ENCODE measurements around the gene HOXB4. TPM values are rescaled to one million over a fixed set of nuclear protein-coding genes. Genes with fewer than 3 reads are reported as not detected.

HOXB4 gene
- total RNA-seq, 2 experiments from 2014 or later: 7.8 TPM

DNA sequence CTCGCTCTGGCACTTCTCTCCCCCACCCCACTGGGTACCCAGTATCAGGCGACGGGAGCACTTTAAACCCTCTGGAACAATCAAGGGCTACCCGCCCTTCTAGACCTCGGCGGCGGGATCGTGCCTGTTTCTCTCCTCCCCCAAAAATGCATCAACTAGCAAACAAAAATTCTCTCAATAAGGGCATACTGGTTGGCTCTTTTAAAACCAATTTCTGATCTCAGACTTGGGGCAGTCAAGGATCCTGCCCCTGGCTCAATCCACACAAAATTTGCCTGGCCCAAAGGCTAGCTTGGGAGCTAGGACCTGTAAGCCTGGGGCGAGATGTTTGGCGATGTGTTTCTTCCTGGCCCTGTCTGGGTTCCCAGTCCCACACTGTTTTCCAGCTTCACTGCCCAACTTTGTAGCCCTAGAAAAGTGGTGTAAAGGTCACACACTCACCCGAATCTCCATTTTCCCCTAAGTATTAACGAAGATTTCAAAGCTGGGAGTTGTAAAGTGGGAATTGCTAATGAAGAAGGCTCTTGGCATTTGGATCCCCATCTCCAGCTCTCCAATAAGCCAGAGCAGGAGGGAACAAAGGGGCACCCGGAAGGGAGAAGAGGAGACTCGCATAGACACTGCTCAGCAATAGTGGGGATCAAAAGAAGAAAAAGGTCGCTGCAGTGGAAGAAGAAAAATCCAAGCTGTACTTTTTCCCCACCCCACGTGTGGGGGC is 18.9 kb downstream of the HOXB4 start:
- ATAC-seq (no peak), DNase-seq (no peak)
- no peak overlapping the region for H3K27ac Mint-ChIP-seq
- CTCF ChIA-PET: interaction anchor here (0.9 kb wide), 1 partner anchor 66 kb away, joined by 3 read pairs; no protein-coding TSS in a partner anchor
- peaks cover 1% of the 10 kb centered on the region for H3K36me3 Mint-ChIP-seq
- H3K27me3 Mint-ChIP-seq: peaks cover 8% of the 10 kb centered on the region
- no peaks in the 10 kb centered on the region for H3K9me3 Mint-ChIP-seq (ENCODE audit: low read depth)
- H3K4me1 Mint-ChIP-seq: peaks cover 16% of the 10 kb centered on the region
- H3K4me3 Mint-ChIP-seq: no peak overlapping the region

- CTCF ChIA-PET: interaction anchor here (0.9 kb wide), 1 partner anchor 66 kb away, joined by 3 read pairs; no protein-coding TSS in a partner anchor
- Mint-ChIP-seq H3K27ac (no peak overlapping the region), H3K36me3 (peaks cover 1% of the 10 kb centered on the region), H3K27me3 (peaks cover 8% of the 10 kb centered on the region), H3K9me3 (ENCODE audit: low read depth) (no peaks in the 10 kb centered on the region), H3K4me1 (peaks cover 16% of the 10 kb centered on the region), H3K4me3 (no peak overlapping the region)
- no peak for DNase-seq
- no peak for ATAC-seq
Measured at GRCh38 chr17:48558831-48559121, 19.4 kb downstream of the HOXB4 start.

- peaks cover 1% of the 10 kb centered on the region for H3K36me3 Mint-ChIP-seq
- DNase-seq (no peak), ATAC-seq (no peak)
- H3K27me3 Mint-ChIP-seq: peaks cover 8% of the 10 kb centered on the region
- no peak overlapping the region for H3K4me3 Mint-ChIP-seq
- CTCF ChIA-PET: interaction anchor here (1.0 to 1.6 kb wide), 3 partner anchors 9 to 222 kb away, joined by 3 to 4 read pairs (median 3); no protein-coding TSS in a partner anchor
- no peaks in the 10 kb centered on the region for H3K9me3 Mint-ChIP-seq (ENCODE audit: low read depth)
- H3K4me1 Mint-ChIP-seq: peaks cover 16% of the 10 kb centered on the region
- H3K27ac Mint-ChIP-seq: no peak overlapping the region
Measured at GRCh38 chr17:48558057-48558830, 19.9 kb downstream of the HOXB4 start.

- Mint-ChIP-seq H3K36me3 (peaks cover 1% of the 10 kb centered on the region), H3K4me3 (no peak overlapping the region)
- CTCF ChIA-PET: interaction anchor here (0.7 to 1.6 kb wide), 4 partner anchors 8 to 205 kb away, joined by 3 to 4 read pairs (median 4); no protein-coding TSS in a partner anchor
Measured at GRCh38 chr17:48556576-48557401, 21.4 kb downstream of the HOXB4 start.

GRCh38 chr17:48556229-48556575 is 21.9 kb downstream of the HOXB4 start:
- H3K9me3 Mint-ChIP-seq (ENCODE audit: low read depth): no peaks in the 10 kb centered on the region
- CTCF ChIA-PET: interaction anchor here (0.7 to 1.0 kb wide), 2 partner anchors 9 to 230 kb away, joined by 3 to 4 read pairs; no protein-coding TSS in a partner anchor
- DNase-seq (no peak), ATAC-seq (no peak)
- H3K4me3 Mint-ChIP-seq: no peak overlapping the region
- peaks cover 8% of the 10 kb centered on the region for H3K27me3 Mint-ChIP-seq
- H3K27ac Mint-ChIP-seq: no peak overlapping the region
- H3K4me1 Mint-ChIP-seq: peaks cover 4% of the 10 kb centered on the region
- peaks cover 1% of the 10 kb centered on the region for H3K36me3 Mint-ChIP-seq

More at GRCh38 chr17:48556576-48557401, 21.4 kb downstream of the HOXB4 start:
- Mint-ChIP-seq H3K27me3 (peaks cover 8% of the 10 kb centered on the region), H3K4me1 (peaks cover 10% of the 10 kb centered on the region), H3K27ac (no peak overlapping the region), H3K9me3 (ENCODE audit: low read depth) (no peaks in the 10 kb centered on the region)
- DNase-seq: no peak
- no peak for ATAC-seq

- H3K36me3 Mint-ChIP-seq: peaks cover 3% of the 10 kb centered on the region
- CTCF ChIA-PET: interaction anchor here (0.7 to 1.0 kb wide), 2 partner anchors 9 to 229 kb away, joined by 3 to 4 read pairs; no protein-coding TSS in a partner anchor
- ATAC-seq (peak; percentile 49), DNase-seq (no peak)
- no peaks in the 10 kb centered on the region for H3K9me3 Mint-ChIP-seq (ENCODE audit: low read depth)
- peaks cover 8% of the 10 kb centered on the region for H3K27me3 Mint-ChIP-seq
- H3K27ac Mint-ChIP-seq: no peak overlapping the region
- H3K4me1 Mint-ChIP-seq: peaks cover 2% of the 10 kb centered on the region
- H3K4me3 Mint-ChIP-seq: peak overlapping the region; percentile 39
Measured at GRCh38 chr17:48555258-48556228, 22.6 kb downstream of the HOXB4 start.

DNA sequence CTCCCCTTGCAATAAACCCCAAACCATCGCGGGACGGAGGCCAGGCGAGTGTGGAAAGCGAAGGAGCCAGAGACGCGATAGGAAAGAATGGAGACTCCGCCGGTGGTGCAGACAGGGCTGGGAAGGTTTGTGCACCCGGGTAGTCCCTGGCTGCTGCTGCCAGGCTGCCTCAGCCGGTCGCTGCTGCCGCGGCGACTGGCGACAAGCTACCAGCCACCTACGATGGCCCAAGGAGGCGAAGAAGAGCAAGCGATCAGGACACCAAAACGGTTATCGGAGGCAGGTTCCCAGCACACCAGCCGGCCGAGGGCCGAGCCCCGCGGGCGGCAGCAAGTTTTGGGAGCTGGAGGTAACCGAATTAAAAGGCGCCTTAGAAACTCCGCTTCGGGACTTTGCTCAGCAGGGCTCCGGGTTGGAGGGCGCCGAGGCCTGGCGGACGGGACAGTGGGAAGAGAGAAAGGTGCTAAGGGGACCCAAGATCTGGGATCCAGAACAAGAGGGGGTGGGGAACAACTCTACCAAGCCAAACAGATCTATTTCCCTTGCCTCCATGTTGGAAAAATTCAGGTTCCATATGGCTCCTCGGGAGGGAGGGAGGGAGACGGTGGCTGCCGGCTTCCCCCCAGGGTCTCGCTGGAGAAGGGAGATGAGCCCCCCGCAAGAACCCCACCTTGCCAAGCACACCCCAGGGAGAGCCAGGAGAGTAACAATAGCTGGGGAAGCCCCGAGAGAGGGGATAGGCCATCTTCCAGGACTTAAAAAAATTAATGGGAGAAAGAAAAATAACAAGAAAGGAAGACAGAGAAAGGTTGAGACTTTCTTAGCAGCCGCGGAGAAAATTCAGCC is 23.5 kb downstream of the HOXB4 start:
- Mint-ChIP-seq H3K4me3 (no peak overlapping the region), H3K4me1 (peaks cover 2% of the 10 kb centered on the region), H3K27ac (no peak overlapping the region), H3K36me3 (peaks cover 8% of the 10 kb centered on the region), H3K27me3 (peaks cover 8% of the 10 kb centered on the region), H3K9me3 (ENCODE audit: low read depth) (no peaks in the 10 kb centered on the region)
- ATAC-seq (no peak), DNase-seq (no peak)
- CTCF ChIA-PET: no interaction called here

- H3K36me3 Mint-ChIP-seq: peaks cover 9% of the 10 kb centered on the region
- H3K27me3 Mint-ChIP-seq: peaks cover 8% of the 10 kb centered on the region
- H3K4me1 Mint-ChIP-seq: peaks cover 2% of the 10 kb centered on the region
- no peak for ATAC-seq
- DNase-seq: no peak
- CTCF ChIA-PET: no interaction called here
- no peak overlapping the region for H3K4me3 Mint-ChIP-seq
- H3K27ac Mint-ChIP-seq: no peak overlapping the region
- no peaks in the 10 kb centered on the region for H3K9me3 Mint-ChIP-seq (ENCODE audit: low read depth)
Measured at GRCh38 chr17:48553826-48554225, 24.3 kb downstream of the HOXB4 start.

GRCh38 chr17:48553190-48553547 is 25.0 kb downstream of the HOXB4 start:
- Mint-ChIP-seq H3K27ac (no peak overlapping the region), H3K27me3 (peaks cover 8% of the 10 kb centered on the region), H3K4me3 (no peak overlapping the region), H3K9me3 (ENCODE audit: low read depth) (no peaks in the 10 kb centered on the region), H3K4me1 (peaks cover 7% of the 10 kb centered on the region), H3K36me3 (peaks cover 9% of the 10 kb centered on the region)
- no peak for ATAC-seq
- CTCF ChIA-PET: no interaction called here
- no peak for DNase-seq

DNA sequence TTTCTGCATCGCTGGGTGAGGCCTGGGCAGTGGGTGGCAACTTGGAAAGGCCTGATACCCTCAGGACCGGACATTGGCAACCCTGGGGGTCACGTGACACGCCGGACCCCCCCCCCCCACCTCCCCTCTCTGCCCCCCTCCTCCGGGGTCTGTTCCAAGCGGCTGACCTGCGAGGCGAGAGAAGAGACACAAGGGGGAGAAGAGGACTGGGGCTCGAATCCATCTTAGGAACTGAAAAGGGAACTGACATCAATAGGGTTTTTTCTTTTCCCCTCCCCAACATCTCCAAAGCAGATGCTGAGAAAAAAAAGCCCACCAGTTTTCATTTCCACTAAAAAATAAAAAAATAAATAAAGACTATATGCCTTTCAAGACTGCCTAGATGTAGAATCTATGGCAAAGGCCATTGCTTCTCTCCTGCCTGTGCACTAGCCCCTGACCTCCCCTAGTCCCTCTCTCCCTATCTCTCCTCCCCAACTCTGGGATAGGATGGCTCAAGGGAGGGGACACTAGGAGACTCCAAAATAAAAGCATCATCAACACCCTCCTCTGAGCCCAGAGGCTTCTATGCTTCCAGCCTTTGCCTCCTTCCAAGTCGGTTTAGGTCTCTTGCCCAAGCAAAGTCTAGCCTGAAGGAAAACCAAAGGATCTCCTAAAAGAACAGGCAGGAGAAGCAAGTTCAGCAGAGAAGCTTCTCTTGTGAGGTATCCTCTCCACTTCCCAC is 25.5 kb downstream of the HOXB4 start:
- H3K4me1 Mint-ChIP-seq: peaks cover 12% of the 10 kb centered on the region
- CTCF ChIA-PET: no interaction called here
- ATAC-seq: no peak

GRCh38 chr17:48551596-48552465 is 26.3 kb downstream of the HOXB4 start:
- peaks cover 9% of the 10 kb centered on the region for H3K36me3 Mint-ChIP-seq
- H3K27ac Mint-ChIP-seq: no peak overlapping the region
- peaks cover 8% of the 10 kb centered on the region for H3K27me3 Mint-ChIP-seq
- ATAC-seq (no peak), DNase-seq (no peak)
- H3K4me3 Mint-ChIP-seq: no peak overlapping the region
- CTCF ChIA-PET: no interaction called here
- peaks cover 18% of the 10 kb centered on the region for H3K4me1 Mint-ChIP-seq
- H3K9me3 Mint-ChIP-seq (ENCODE audit: low read depth): no peaks in the 10 kb centered on the region

More for the DNA sequence above, 25.5 kb downstream of the HOXB4 start:
- no peak for DNase-seq
- no peaks in the 10 kb centered on the region for H3K9me3 Mint-ChIP-seq (ENCODE audit: low read depth)
- H3K27me3 Mint-ChIP-seq: peaks cover 8% of the 10 kb centered on the region
- H3K4me3 Mint-ChIP-seq: no peak overlapping the region
- no peak overlapping the region for H3K27ac Mint-ChIP-seq
- peaks cover 9% of the 10 kb centered on the region for H3K36me3 Mint-ChIP-seq
